ENCODE data around the gene C1RL. TPM values are rescaled to one million over a fixed set of nuclear protein-coding genes. Genes with fewer than 3 reads are reported as not detected.

The C1RL gene
- total RNA-seq, 4 donors from 2014 or later, result 64.8 to 159 (median 88.2) TPM

GRCh38 chr12:7072554-7072953, 36.5 kb downstream of the C1RL start:
- no peak for DNase-seq (ENCODE audit: extremely low spot score)
- no peaks in the 10 kb centered on the region for H3K9me3 ChIP-seq
- H3K4me3 ChIP-seq, result no peak overlapping the region
- no peaks in the 10 kb centered on the region for H3K4me1 ChIP-seq
- peaks cover 0 to 34% (median 27%) of the 10 kb centered on the region in 4 donors for H3K36me3 ChIP-seq
- no peaks in the 10 kb centered on the region for H3K27me3 ChIP-seq
- TF ChIP-seq POLR2A (IDR thresholded peaks at IDR 0.05; ENCODE audit: low read depth), result no peak
- no peak for TF ChIP-seq POLR2AphosphoS5 (IDR thresholded peaks at IDR 0.05)
- TF ChIP-seq EP300 (IDR thresholded peaks at IDR 0.05), result no peak
- TF ChIP-seq CTCF (IDR thresholded peaks at IDR 0.05), result no peak
- H3K27ac ChIP-seq (replicated peaks in 1 of 4), result no peak overlapping the region
- WGBS, result 95% methylated on average over 6 of the region's 6 CpGs
- intact Hi-C loops (cut with DNase I), result no loop called here

- WGBS, result 85% methylated on average over 6 of the region's 6 CpGs
- H3K4me3 ChIP-seq, result no peak overlapping the region
- H3K9me3 ChIP-seq, result no peaks in the 10 kb centered on the region
- H3K36me3 ChIP-seq, result peaks cover 0 to 39% (median 30%) of the 10 kb centered on the region in 4 donors
- no peak for DNase-seq (ENCODE audit: extremely low spot score)
- H3K27ac ChIP-seq (replicated peaks in 1 of 4), result no peak overlapping the region
- no peaks in the 10 kb centered on the region for H3K4me1 ChIP-seq
- intact Hi-C loops (cut with DNase I), result no loop called here
- no peak for TF ChIP-seq POLR2A (IDR thresholded peaks at IDR 0.05; ENCODE audit: low read depth)
- no peak for TF ChIP-seq CTCF (IDR thresholded peaks at IDR 0.05)
- TF ChIP-seq POLR2AphosphoS5 (IDR thresholded peaks at IDR 0.05), result no peak
- no peak for TF ChIP-seq EP300 (IDR thresholded peaks at IDR 0.05)
- no peaks in the 10 kb centered on the region for H3K27me3 ChIP-seq
Measured at GRCh38 chr12:7072035-7072434, 37.0 kb downstream of the C1RL start.

- no peak overlapping the region for H3K27ac ChIP-seq (replicated peaks in 1 of 4)
Measured at GRCh38 chr12:7069386-7069785, 39.6 kb downstream of the C1RL start.

GRCh38 chr12:7068994-7069346, 40.0 kb downstream of the C1RL start:
- H3K27ac ChIP-seq (replicated peaks in 1 of 4), result no peak overlapping the region
- no peak for DNase-seq (ENCODE audit: extremely low spot score)
- H3K4me3 ChIP-seq, result no peak overlapping the region
- H3K4me1 ChIP-seq, result peaks cover 0 to 24% (median 10%) of the 10 kb centered on the region in 4 donors
- H3K27me3 ChIP-seq, result no peaks in the 10 kb centered on the region
- H3K9me3 ChIP-seq, result no peaks in the 10 kb centered on the region
- WGBS, result 87% methylated on average over 2 of the region's 2 CpGs
- intact Hi-C loops (cut with DNase I), result no loop called here
- TF ChIP-seq EP300 (IDR thresholded peaks at IDR 0.05) (no peak), CTCF (IDR thresholded peaks at IDR 0.05) (no peak)
- H3K36me3 ChIP-seq, result peaks cover 7 to 70% (median 50%) of the 10 kb centered on the region in 4 donors

More at GRCh38 chr12:7069386-7069785, 39.6 kb downstream of the C1RL start:
- no peak for TF ChIP-seq POLR2AphosphoS5 (IDR thresholded peaks at IDR 0.05)
- no peak for TF ChIP-seq EP300 (IDR thresholded peaks at IDR 0.05)
- no peak for TF ChIP-seq CTCF (IDR thresholded peaks at IDR 0.05)
- TF ChIP-seq POLR2A (IDR thresholded peaks at IDR 0.05; ENCODE audit: low read depth), result no peak
- DNase-seq (ENCODE audit: extremely low spot score), result no peak
- 89% methylated on average over 6 of the region's 6 CpGs for WGBS
- Histone ChIP-seq H3K27me3 (no peaks in the 10 kb centered on the region), H3K36me3 (peaks cover 7 to 66% (median 48%) of the 10 kb centered on the region in 4 donors), H3K4me1 (peaks cover 0 to 20% (median 7%) of the 10 kb centered on the region in 4 donors), H3K4me3 (no peak overlapping the region), H3K9me3 (no peaks in the 10 kb centered on the region)
- intact Hi-C loops (cut with DNase I), result no loop called here

Data from esophagus muscularis mucosa (tissue), 4 donors.